ENCODE measurements around the gene SORL1. TPM values are rescaled to one million over a fixed set of nuclear protein-coding genes. Genes with fewer than 3 reads are reported as not detected.

The SORL1 gene
- total RNA-seq, 1 donor from 2014 or later = 39.0 TPM

DNA sequence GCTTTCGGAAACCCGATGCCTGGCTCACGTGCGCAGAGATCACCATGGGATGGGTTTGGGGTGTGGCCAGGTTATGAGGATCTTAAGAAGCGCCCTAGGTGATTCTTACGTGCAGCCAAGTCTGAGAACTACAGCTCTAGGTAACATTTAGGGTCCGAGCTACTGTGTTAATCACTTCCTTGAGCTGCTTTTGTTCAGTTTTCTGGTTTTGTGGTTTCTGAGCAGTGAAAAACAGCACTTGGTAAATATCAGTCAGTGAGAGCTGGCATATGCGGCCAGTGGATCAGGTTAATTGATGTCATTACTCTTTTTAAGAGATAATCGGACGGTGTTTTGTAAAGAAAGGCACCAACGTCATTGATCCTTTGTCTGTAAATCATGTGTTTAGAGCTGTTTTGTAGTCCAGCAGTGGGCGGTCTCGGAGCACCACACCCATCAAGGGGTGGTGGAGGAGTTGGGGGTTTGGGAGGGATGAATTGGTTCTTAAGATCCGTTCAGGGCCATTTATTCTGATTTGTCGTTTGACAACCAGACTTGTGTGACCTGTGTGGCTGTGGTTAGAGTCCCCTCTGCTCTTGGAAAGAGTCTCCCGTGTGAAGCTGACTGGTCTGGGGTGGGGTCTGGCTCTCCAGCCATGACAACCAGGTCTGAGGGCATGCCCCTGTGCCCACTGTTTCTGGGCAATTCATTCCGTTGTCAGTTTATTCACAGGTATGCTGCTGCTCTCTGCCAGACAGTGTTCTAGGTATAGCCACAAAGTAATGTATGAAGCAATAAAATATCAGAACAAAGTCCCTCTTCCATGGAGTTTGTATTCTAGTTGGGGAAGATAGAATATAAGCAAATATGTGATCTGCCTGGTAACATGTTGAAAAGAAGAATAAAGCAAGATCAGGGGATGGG, 62.6 kb downstream of the SORL1 start:
- Mint-ChIP-seq H3K36me3 (peaks cover 39% of the 10 kb centered on the region), H3K4me3 (no peak overlapping the region), H3K27ac (no peak overlapping the region)

DNA sequence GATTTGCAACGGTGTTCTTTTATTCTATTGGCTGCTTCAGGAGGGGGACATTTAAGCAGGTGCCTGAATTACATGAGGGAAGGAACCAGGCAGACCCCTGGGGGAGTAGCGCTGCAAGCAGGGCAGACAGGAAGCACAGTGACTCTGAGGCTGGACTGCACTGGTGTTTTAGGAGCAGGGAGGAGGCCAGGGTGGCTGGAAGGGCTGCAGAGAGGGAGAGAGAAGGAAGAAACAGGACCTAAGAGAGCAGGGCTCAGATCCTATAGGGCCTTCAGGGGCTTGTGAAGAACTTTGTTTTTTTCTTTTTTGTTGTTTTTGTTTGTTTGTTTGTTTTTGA, 63.2 kb downstream of the SORL1 start:
- DNase-seq (ENCODE audit: extremely low spot score, unreplicated experiment) = no peak
- Mint-ChIP-seq H3K4me1 (ENCODE audit: unreplicated experiment) (no peaks in the 10 kb centered on the region), H3K27ac (no peak overlapping the region), H3K4me3 (no peak overlapping the region), H3K9me3 (no peaks in the 10 kb centered on the region), H3K27me3 (no peaks in the 10 kb centered on the region), H3K36me3 (peaks cover 40% of the 10 kb centered on the region)
- TF ChIP-seq, protein P1, sequence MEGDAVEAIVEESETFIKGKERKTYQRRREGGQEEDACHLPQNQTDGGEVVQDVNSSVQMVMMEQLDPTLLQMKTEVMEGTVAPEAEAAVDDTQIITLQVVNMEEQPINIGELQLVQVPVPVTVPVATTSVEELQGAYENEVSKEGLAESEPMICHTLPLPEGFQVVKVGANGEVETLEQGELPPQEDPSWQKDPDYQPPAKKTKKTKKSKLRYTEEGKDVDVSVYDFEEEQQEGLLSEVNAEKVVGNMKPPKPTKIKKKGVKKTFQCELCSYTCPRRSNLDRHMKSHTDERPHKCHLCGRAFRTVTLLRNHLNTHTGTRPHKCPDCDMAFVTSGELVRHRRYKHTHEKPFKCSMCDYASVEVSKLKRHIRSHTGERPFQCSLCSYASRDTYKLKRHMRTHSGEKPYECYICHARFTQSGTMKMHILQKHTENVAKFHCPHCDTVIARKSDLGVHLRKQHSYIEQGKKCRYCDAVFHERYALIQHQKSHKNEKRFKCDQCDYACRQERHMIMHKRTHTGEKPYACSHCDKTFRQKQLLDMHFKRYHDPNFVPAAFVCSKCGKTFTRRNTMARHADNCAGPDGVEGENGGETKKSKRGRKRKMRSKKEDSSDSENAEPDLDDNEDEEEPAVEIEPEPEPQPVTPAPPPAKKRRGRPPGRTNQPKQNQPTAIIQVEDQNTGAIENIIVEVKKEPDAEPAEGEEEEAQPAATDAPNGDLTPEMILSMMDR (conservative IDR thresholded peaks at IDR 0.05) = no peak

More for the DNA sequence above, 62.6 kb downstream of the SORL1 start:
- TF ChIP-seq, protein P1 (conservative IDR thresholded peaks at IDR 0.05) = no peak
- no peaks in the 10 kb centered on the region for H3K27me3 Mint-ChIP-seq
- no peaks in the 10 kb centered on the region for H3K9me3 Mint-ChIP-seq
- H3K4me1 Mint-ChIP-seq (ENCODE audit: unreplicated experiment) = no peaks in the 10 kb centered on the region
- DNase-seq (ENCODE audit: extremely low spot score, unreplicated experiment) = no peak

DNA sequence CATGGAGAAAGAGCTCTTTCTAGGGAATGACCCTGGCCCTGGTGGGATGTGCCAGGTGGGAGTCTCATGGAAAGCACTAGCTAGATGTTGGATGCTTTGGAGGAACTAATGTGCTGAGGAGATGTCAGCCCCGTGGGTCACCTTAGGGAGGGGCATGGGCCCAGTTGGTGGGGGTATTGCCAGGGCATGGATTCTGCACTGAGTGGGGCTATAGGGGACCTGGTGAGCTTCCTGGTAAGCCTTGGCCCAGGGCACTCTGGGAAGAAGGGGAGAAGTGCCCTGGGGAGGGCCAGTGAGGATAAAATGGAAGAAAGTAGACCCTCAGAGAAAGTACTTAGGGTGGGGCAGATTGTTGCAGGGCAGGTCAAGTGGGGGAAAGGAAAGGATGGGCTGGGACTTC, 65.9 kb downstream of the SORL1 start:
- H3K9me3 Mint-ChIP-seq = no peaks in the 10 kb centered on the region

GRCh38 chr11:121520243-121521144, 68.4 kb downstream of the SORL1 start:
- Mint-ChIP-seq H3K27ac (no peak overlapping the region), H3K9me3 (no peaks in the 10 kb centered on the region), H3K4me3 (no peak overlapping the region), H3K36me3 (peaks cover 41% of the 10 kb centered on the region), H3K4me1 (ENCODE audit: unreplicated experiment) (peaks cover 11% of the 10 kb centered on the region), H3K27me3 (no peaks in the 10 kb centered on the region)
- TF ChIP-seq, protein P1 (conservative IDR thresholded peaks at IDR 0.05) = no peak
- DNase-seq (ENCODE audit: extremely low spot score, unreplicated experiment) = no peak

More for the DNA sequence above, 65.9 kb downstream of the SORL1 start:
- no peaks in the 10 kb centered on the region for H3K27me3 Mint-ChIP-seq
- H3K4me3 Mint-ChIP-seq = no peak overlapping the region
- H3K36me3 Mint-ChIP-seq = peaks cover 46% of the 10 kb centered on the region
- no peak overlapping the region for H3K27ac Mint-ChIP-seq
- TF ChIP-seq, protein P1 (conservative IDR thresholded peaks at IDR 0.05) = no peak
- DNase-seq (ENCODE audit: extremely low spot score, unreplicated experiment) = no peak
- H3K4me1 Mint-ChIP-seq (ENCODE audit: unreplicated experiment) = no peaks in the 10 kb centered on the region

DNA sequence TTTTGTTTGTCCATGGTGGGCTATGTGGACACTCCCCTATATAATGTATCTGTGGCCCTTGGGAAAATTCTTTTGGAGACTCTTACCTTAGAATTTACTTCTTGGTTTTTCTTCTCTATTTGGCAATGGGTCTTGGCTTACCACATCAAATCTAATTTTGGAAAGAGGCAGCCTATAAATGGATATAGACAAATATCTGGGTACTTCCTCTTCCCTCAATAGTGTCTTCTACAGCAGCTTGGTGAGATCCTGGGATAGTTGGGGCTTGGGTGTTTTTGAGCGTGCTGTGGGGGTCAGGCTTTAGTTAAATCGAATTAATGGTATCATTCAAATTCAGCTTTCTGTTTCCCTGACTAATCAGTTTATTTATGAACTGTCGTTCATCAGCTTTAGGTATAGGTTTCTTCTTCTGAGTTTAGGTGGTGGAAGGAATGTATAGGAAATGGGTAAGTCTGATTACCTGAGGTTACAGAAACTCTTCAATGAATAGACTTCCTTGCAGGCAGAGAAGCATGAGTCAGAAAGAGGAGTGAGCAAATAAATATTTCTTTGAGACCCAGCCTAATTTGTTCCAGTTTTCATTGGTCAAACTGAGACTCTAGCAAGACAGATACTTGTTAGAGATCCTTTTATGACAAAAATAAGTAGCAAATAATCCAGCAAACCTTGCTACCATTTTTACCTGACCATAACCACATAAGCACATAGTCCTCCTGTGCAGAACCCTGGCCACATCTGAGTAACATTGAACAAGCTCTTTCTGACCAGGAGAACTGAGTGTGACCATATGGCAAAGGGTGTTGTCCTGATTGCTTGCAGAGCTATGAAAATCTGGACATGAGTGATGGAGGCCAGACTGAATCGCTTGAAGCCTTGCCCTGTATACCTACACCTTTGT, 69.3 kb downstream of the SORL1 start:
- Mint-ChIP-seq H3K9me3 (no peaks in the 10 kb centered on the region), H3K27ac (peak overlapping the region; percentile 63), H3K36me3 (peaks cover 36% of the 10 kb centered on the region), H3K27me3 (no peaks in the 10 kb centered on the region), H3K4me1 (ENCODE audit: unreplicated experiment) (peaks cover 11% of the 10 kb centered on the region), H3K4me3 (no peak overlapping the region)
- TF ChIP-seq, protein P1 (conservative IDR thresholded peaks at IDR 0.05) = no peak
- no peak for DNase-seq (ENCODE audit: extremely low spot score, unreplicated experiment)
